Measurements from ENCODE around the gene HAUS5. TPM values are rescaled to one million over a fixed set of nuclear protein-coding genes. Genes with fewer than 3 reads are reported as not detected.
A peak's percentile ranks its signal among the peaks of the same experiment; 100 is the strongest.

The HAUS5 gene
- total RNA-seq, 4 donors from 2014 or later: 3.5 to 11.5 (median 10.6) TPM

- Histone ChIP-seq H3K4me3 (no peak overlapping the region), H3K9me3 (no peaks in the 10 kb centered on the region)
- WGBS, 2 donors: 90 to 92% methylated on average over 6 of the region's 6 CpGs
Measured at GRCh38 chr19:35623327-35624010, 10.9 kb downstream of the HAUS5 start.

DNA sequence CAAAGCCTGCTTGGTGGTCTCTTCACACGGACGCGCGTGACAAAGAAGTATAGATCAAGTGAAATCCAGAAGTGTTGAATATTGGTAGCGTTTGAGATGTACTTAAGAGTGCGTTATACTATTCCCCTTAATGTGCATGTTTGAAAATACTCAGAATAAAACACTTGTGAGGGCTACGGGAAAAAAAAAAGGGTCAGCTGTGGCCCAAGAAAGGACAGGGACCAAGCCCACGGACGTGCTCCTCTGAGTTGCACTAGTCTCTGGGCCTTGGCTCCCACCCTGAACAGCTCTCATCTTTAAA is 15.7 kb downstream of the HAUS5 start:
- H3K4me1 ChIP-seq: peaks cover 12 to 26% (median 14%) of the 10 kb centered on the region in 3 donors
- H3K9me3 ChIP-seq: no peaks in the 10 kb centered on the region
- peaks cover 7 to 34% (median 28%) of the 10 kb centered on the region in 3 donors for H3K36me3 ChIP-seq
- H3K4me3 ChIP-seq: peak overlapping the region; percentile 84 to 96 (median 90)
- no peak for DNase-seq
- WGBS, 2 donors: 4 to 8% methylated on average over 9 of the region's 9 CpGs
- H3K27me3 ChIP-seq: no peaks in the 10 kb centered on the region
- TF ChIP-seq POLR2A (IDR thresholded peaks at IDR 0.05): no peak
- TF ChIP-seq, protein P1, sequence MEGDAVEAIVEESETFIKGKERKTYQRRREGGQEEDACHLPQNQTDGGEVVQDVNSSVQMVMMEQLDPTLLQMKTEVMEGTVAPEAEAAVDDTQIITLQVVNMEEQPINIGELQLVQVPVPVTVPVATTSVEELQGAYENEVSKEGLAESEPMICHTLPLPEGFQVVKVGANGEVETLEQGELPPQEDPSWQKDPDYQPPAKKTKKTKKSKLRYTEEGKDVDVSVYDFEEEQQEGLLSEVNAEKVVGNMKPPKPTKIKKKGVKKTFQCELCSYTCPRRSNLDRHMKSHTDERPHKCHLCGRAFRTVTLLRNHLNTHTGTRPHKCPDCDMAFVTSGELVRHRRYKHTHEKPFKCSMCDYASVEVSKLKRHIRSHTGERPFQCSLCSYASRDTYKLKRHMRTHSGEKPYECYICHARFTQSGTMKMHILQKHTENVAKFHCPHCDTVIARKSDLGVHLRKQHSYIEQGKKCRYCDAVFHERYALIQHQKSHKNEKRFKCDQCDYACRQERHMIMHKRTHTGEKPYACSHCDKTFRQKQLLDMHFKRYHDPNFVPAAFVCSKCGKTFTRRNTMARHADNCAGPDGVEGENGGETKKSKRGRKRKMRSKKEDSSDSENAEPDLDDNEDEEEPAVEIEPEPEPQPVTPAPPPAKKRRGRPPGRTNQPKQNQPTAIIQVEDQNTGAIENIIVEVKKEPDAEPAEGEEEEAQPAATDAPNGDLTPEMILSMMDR (IDR thresholded peaks at IDR 0.05): no peak
- intact Hi-C loops (cut with DNase I): no loop called here
- peak overlapping the region; percentile 92 to 97 (median 93) for H3K27ac ChIP-seq

More at GRCh38 chr19:35623327-35624010, 10.9 kb downstream of the HAUS5 start:
- TF ChIP-seq POLR2A (IDR thresholded peaks at IDR 0.05): no peak
- TF ChIP-seq, protein P1 (IDR thresholded peaks at IDR 0.05): no peak
- H3K27ac ChIP-seq: no peak overlapping the region
- DNase-seq: no peak
- intact Hi-C loops (cut with DNase I): no loop called here
- peaks cover 0 to 29% (median 0%) of the 10 kb centered on the region in 3 donors for H3K36me3 ChIP-seq
- H3K4me1 ChIP-seq: peaks cover 3 to 7% (median 3%) of the 10 kb centered on the region in 3 donors
- no peaks in the 10 kb centered on the region for H3K27me3 ChIP-seq

- 0% methylated on average over 16 to 19 of the region's 56 CpGs for WGBS, 2 donors
Measured at GRCh38 chr19:35628565-35629331, 16.2 kb downstream of the HAUS5 start, which contains the start of gene RBM42. Gene RBM42, plus strand, starts transcription at chr19:35629036. Its CDS starts 118 bp downstream, at chr19:35629154.

DNA sequence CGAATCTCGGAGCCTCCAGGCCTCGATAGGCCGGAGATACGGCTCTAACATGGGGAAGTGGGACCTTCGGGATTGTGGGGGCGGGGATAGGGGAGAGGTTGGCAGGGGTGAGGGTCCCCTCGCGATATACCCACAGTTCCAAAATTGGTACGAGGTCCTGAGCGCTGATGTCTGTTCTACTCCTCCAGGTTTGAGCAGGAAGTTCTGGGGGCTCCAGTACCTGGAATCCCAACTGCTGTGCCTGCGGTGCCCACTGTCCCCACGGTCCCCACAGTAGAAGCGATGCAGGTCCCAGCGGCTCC is 16.7 kb downstream of the HAUS5 start:
- Histone ChIP-seq H3K4me3 (peak overlapping the region; percentile 84 to 96 (median 90)), H3K4me1 (peaks cover 12 to 26% (median 14%) of the 10 kb centered on the region in 3 donors), H3K36me3 (peaks cover 10 to 45% (median 35%) of the 10 kb centered on the region in 3 donors), H3K27me3 (no peaks in the 10 kb centered on the region), H3K27ac (peak overlapping the region; percentile 92 to 97 (median 93)), H3K9me3 (no peaks in the 10 kb centered on the region)
- DNase-seq: no peak
- WGBS, 2 donors: 6 to 7% methylated on average over 3 to 12 of the region's 15 CpGs
- TF ChIP-seq, protein P1 (IDR thresholded peaks at IDR 0.05): no peak
- no peak for TF ChIP-seq POLR2A (IDR thresholded peaks at IDR 0.05)
- intact Hi-C loops (cut with DNase I): no loop called here

More at GRCh38 chr19:35628565-35629331, 16.2 kb downstream of the HAUS5 start, which contains the start of gene RBM42:
- Histone ChIP-seq H3K9me3 (no peaks in the 10 kb centered on the region), H3K27me3 (no peaks in the 10 kb centered on the region), H3K36me3 (peaks cover 9 to 40% (median 30%) of the 10 kb centered on the region in 3 donors), H3K4me3 (peak within 1 kb of the TSS; percentile 84 to 96 (median 90)), H3K27ac (peak within 1 kb of the TSS; percentile 92 to 97 (median 93)), H3K4me1 (peaks cover 12 to 26% (median 14%) of the 10 kb centered on the region in 3 donors)
- intact Hi-C loops (cut with DNase I): no loop called here
- peak; percentile 85 for DNase-seq
- TF ChIP-seq, protein P1 (IDR thresholded peaks at IDR 0.05): peak in 2 of 6 experiments; percentile 9 to 52
- peak in 3 of 4 donors; percentile 72 to 80 (median 73) for TF ChIP-seq POLR2A (IDR thresholded peaks at IDR 0.05)
